Neural progenitor cell (in vitro differentiated cells): ENCODE data around the gene SLC34A1. TPM values are rescaled to one million over a fixed set of nuclear protein-coding genes. Genes with fewer than 3 reads are reported as not detected.

Source experiments
- DNase-seq: peaks from one replicate; pipeline ENCODE4 v3.0.0-alpha.2; 2016; ENCODE audit warnings: low spot score
- H2AFZ ChIP-seq: fragments of 200-600 bp; sonication (generic); replicated peaks from 2 replicates; pipeline ENCODE4 v1.6.1; 2016; ENCODE audit warnings: antibody characterized with exemption
- H3F3A ChIP-seq: fragments of 200-600 bp; sonication (generic); 2 replicates; pipeline ENCODE4 v1.6.1; 2016; ENCODE audit warnings: antibody characterized with exemption, low read depth
- H3K27ac ChIP-seq: fragments of 200-600 bp; sonication (generic); 2 replicates; pipeline ENCODE4 v1.5.1; 2016; ENCODE audit warnings: mild to moderate bottlenecking
- H3K27me3 ChIP-seq: fragments of 200-600 bp; sonication (generic); 2 replicates; pipeline ENCODE4 v1.6.1; 2016; ENCODE audit warnings: mild to moderate bottlenecking, moderate library complexity
- H3K36me3 ChIP-seq: fragments of 200-600 bp; sonication (generic); 2 replicates; pipeline ENCODE4 v1.5.1; 2016
- H3K4me1 ChIP-seq: fragments of 200-600 bp; sonication (generic); 2 replicates; pipeline ENCODE4 v1.6.1; 2016; ENCODE audit warnings: mixed run types
- H3K4me2 ChIP-seq: fragments of 200-600 bp; sonication (generic); 2 replicates; pipeline ENCODE4 v1.6.1; 2016
- H3K4me3 ChIP-seq: fragments of 200-600 bp; sonication (generic); 2 replicates; pipeline ENCODE4 v1.5.1; 2016
- H3K79me2 ChIP-seq: fragments of 200-600 bp; sonication (generic); 2 replicates; pipeline ENCODE4 v1.6.1; 2016; ENCODE audit warnings: low read depth
- H3K9ac ChIP-seq: fragments of 200-600 bp; sonication (generic); 2 replicates; pipeline ENCODE4 v1.6.1; 2016
- H3K9me3 ChIP-seq: fragments of 200-600 bp; sonication (generic); 2 replicates; pipeline ENCODE4 v1.5.1; 2016; ENCODE audit warnings: low read depth
- H4K20me1 ChIP-seq: fragments of 200-600 bp; sonication (generic); 2 replicates; pipeline ENCODE4 v1.6.1; 2016; ENCODE audit warnings: low read depth
- H3K27ac Mint-ChIP-seq: 3 replicates; pipeline ENCODE4 v1.8.0; 2021; ENCODE audit warnings: mixed read lengths
- H3K27me3 Mint-ChIP-seq: 2 replicates; pipeline ENCODE4 v1.8.0; 2022; ENCODE audit warnings: low read depth, mild to moderate bottlenecking, inconsistent platforms, moderate library complexity, mixed read lengths; ENCODE audit not compliant: insufficient read depth
- H3K36me3 Mint-ChIP-seq: 3 replicates; pipeline ENCODE4 v1.8.0; 2021; ENCODE audit warnings: mixed read lengths
- H3K4me1 Mint-ChIP-seq: 3 replicates; pipeline ENCODE4 v1.8.0; 2021; ENCODE audit warnings: mixed read lengths
- H3K4me3 Mint-ChIP-seq: 3 replicates; pipeline ENCODE4 v1.8.0; 2021; ENCODE audit warnings: mild to moderate bottlenecking, moderate library complexity, mixed read lengths
- H3K9me3 Mint-ChIP-seq: 3 replicates; pipeline ENCODE4 v1.8.0; 2020; ENCODE audit warnings: mixed read lengths
- CTCF ChIP-seq: fragments of 200-600 bp; sonication (generic); IDR thresholded peaks from 2 replicates; pipeline ENCODE4 v1.5.1; 2017; ENCODE audit warnings: antibody characterized with exemption, mild to moderate bottlenecking
- EZH2 ChIP-seq: fragments of 200-600 bp; sonication (generic); IDR thresholded peaks from 2 replicates; pipeline ENCODE4 v1.6.1; 2017; ENCODE audit warnings: antibody characterized with exemption, mild to moderate bottlenecking, moderate library complexity
- EZH2phosphoT487 ChIP-seq: fragments of 200-600 bp; sonication (generic); IDR thresholded peaks from 2 replicates; pipeline ENCODE4 v1.6.1; 2017; ENCODE audit warnings: antibody characterized with exemption
- total RNA-seq: library from RNA; depleted of rRNA; stranded (reverse); fragments of >200 nt; gene quantifications from 2 replicates; pipeline ENCODE4 v1.2.3, GENCODE V29; 2015; ENCODE audit warnings: low replicate concordance

Gene SLC34A1
- total RNA-seq, 1 donor from 2014 or later, result not detected

GRCh38 chr5:177447611-177448243, 63.5 kb downstream of the SLC34A1 start:
- H3K4me1 Mint-ChIP-seq, result peaks cover 53% of the 10 kb centered on the region
- H3K27ac Mint-ChIP-seq, result peak overlapping the region; percentile 42
- Histone ChIP-seq H3K9ac (no peak overlapping the region), H3K79me2 (no peaks in the 10 kb centered on the region), H3F3A (peaks cover 49% of the 10 kb centered on the region), H3K27me3 (no peaks in the 10 kb centered on the region), H4K20me1 (peaks cover 25% of the 10 kb centered on the region), H3K36me3 (no peaks in the 10 kb centered on the region), H3K4me1 (peaks cover 17% of the 10 kb centered on the region), H3K9me3 (no peaks in the 10 kb centered on the region), H3K27ac (no peak overlapping the region), H3K4me2 (peak overlapping the region; percentile 80), H3K4me3 (peak overlapping the region; percentile 93), H2AFZ (no peak overlapping the region)
- TF ChIP-seq CTCF (no peak), EZH2 (no peak), EZH2phosphoT487 (no peak)
- peaks cover 6% of the 10 kb centered on the region for H3K36me3 Mint-ChIP-seq
- DNase-seq, result peak; percentile 85
- no peaks in the 10 kb centered on the region for H3K9me3 Mint-ChIP-seq
- peaks cover 18% of the 10 kb centered on the region for H3K27me3 Mint-ChIP-seq
- peak overlapping the region; percentile 75 for H3K4me3 Mint-ChIP-seq

Other genes with a start within 250 kb of the SLC34A1 start
- gene RAB24, start 80.7 kb upstream of the SLC34A1 start, total RNA-seq, result 4.3 and 15.1 TPM in 2 replicates
- 133 and 206 TPM in 2 replicates for gene PRELID1, start 80.6 kb upstream of the SLC34A1 start, total RNA-seq
- gene MXD3, start 72.5 kb upstream of the SLC34A1 start, total RNA-seq, result 31.1 and 65.4 TPM in 2 replicates
- gene LMAN2, start 32.8 kb upstream of the SLC34A1 start, total RNA-seq, result 96.5 and 116 TPM in 2 replicates
- gene RGS14, start 26.5 kb upstream of the SLC34A1 start, total RNA-seq, result 3.2 and 19.0 TPM in 2 replicates
- gene PFN3, start 16.2 kb downstream of the SLC34A1 start, total RNA-seq, result not detected in 2 replicates
- gene F12, start 25.1 kb downstream of the SLC34A1 start, total RNA-seq, result 2.0 TPM in 1 of 2 replicates, not detected in the other
- 24.0 and 50.6 TPM in 2 replicates for gene GRK6, start 42.2 kb downstream of the SLC34A1 start, total RNA-seq
- 4.5 and 31.7 TPM in 2 replicates for gene PRR7, start 62.4 kb downstream of the SLC34A1 start, total RNA-seq
- 113 and 338 TPM in 2 replicates for gene DBN1, start 89.2 kb downstream of the SLC34A1 start, total RNA-seq
- 38.7 and 208 TPM in 2 replicates for gene PDLIM7, start 113.2 kb downstream of the SLC34A1 start, total RNA-seq
- 0.54 and 0.93 TPM in 2 replicates for gene DOK3, start 125.4 kb downstream of the SLC34A1 start, total RNA-seq
- 60.7 and 118 TPM in 2 replicates for gene DDX41, start 132.5 kb downstream of the SLC34A1 start, total RNA-seq
- gene FAM193B, start 170.1 kb downstream of the SLC34A1 start, total RNA-seq, result 42.5 and 78.5 TPM in 2 replicates
- 30.9 and 49.0 TPM in 2 replicates for gene TMED9, start 207.8 kb downstream of the SLC34A1 start, total RNA-seq
- gene B4GALT7, start 215.7 kb downstream of the SLC34A1 start, total RNA-seq, result 11.6 and 23.1 TPM in 2 replicates